WI38 (cell line): ENCODE data around the gene PAX5.

ENCODE experiments used
- H3K4me3 ChIP-seq: 2 replicates; pipeline ENCODE4 v1.5.1; 2011; ENCODE audit warnings: low read depth, mild to moderate bottlenecking, control low read depth, low read length
- TF ChIP-seq, protein P1 (sequence below): IDR thresholded peaks from 2 replicates; pipeline ENCODE4 v1.5.1; 2012; ENCODE audit warnings: low read depth, mild to moderate bottlenecking, control low read depth, low read length

The PAX5 gene

DNA sequence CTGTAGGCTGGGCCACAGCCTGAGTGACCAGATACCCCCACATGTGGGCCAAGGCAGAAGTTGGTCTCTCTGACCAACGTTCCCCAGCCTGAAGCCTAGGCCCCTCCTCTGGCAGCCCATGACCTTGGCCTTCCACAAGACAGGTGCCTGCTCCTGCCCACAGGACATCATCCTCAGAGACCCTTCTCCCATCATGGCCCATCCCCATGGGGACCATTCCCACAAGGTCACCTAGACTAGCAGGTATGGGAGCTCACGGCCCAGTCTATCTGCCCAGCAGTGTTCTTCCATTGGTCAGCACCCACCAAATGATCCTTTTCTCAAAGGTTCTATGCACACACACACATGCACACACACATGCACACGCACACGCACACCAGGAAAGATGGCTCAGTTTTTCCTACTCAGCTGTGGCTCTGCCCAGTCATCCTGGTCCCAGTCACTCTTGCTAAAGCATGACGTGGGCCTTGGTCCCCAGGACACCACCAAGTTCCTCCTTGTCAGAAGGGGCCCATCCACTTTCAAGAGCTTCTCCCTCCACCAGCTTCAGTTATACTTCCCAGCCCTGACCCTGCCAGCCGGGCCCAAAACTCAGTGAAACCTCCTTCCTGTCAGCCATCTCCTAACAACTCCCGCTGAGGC is 65.4 kb downstream of the PAX5 start:
- H3K4me3 ChIP-seq, result no peak overlapping the region
- TF ChIP-seq, protein P1, sequence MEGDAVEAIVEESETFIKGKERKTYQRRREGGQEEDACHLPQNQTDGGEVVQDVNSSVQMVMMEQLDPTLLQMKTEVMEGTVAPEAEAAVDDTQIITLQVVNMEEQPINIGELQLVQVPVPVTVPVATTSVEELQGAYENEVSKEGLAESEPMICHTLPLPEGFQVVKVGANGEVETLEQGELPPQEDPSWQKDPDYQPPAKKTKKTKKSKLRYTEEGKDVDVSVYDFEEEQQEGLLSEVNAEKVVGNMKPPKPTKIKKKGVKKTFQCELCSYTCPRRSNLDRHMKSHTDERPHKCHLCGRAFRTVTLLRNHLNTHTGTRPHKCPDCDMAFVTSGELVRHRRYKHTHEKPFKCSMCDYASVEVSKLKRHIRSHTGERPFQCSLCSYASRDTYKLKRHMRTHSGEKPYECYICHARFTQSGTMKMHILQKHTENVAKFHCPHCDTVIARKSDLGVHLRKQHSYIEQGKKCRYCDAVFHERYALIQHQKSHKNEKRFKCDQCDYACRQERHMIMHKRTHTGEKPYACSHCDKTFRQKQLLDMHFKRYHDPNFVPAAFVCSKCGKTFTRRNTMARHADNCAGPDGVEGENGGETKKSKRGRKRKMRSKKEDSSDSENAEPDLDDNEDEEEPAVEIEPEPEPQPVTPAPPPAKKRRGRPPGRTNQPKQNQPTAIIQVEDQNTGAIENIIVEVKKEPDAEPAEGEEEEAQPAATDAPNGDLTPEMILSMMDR, result no peak

DNA sequence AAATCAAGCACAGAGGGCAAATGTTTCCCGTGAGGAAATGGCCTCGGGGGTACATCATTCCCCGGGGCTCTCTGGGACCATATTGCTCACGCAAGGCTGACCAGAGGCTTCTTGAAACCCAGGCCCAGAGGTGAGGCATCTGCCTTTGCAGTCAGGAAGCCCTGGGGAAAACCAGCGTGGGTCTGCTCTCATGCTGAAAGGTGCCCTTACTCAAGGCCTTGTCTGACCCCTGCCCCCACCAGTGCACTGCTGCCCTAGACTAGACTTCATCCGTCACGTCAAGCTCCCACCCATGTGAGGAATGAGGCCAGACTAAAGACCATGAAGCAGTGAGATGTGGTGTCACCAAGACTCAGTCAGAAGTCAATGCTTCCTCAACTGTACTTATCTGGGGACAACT is 66.1 kb downstream of the PAX5 start:
- no peak overlapping the region for H3K4me3 ChIP-seq
- TF ChIP-seq, protein P1, result no peak

DNA sequence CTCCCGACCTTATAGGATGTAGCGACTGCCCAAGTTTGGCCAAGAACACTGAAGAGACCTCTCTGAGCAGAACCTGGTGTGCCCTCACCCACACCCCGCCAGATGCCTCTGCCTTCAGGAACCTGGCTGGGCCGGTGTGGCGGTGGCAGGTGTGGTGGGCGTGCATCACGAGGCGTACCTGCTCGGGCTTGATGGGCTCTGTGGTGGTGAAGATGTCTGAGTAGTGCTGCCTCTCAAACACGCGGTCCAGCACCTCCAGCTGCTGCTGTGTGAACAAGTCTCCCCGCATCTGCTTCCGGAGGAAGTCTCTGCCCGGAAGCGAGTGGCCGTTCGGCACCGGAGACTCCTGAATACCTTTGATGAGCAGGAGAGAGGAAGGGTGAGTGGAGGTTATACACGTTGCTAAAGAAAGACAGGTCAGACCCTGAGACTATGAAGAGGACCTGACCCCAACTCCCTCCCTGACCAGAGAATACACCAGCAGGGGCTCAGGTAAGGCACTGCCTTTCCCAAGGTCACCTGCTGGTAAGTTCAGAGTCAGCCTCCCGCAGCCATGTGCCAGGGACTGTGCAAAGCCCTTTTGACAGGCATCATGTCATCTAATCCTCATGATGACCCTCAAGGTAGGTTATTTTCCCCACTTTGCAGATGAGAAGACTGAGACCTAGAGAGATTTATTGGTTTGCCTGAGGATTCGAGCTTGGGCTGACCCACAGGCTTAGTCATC is 67.5 kb downstream of the PAX5 start:
- TF ChIP-seq, protein P1, result no peak

DNA sequence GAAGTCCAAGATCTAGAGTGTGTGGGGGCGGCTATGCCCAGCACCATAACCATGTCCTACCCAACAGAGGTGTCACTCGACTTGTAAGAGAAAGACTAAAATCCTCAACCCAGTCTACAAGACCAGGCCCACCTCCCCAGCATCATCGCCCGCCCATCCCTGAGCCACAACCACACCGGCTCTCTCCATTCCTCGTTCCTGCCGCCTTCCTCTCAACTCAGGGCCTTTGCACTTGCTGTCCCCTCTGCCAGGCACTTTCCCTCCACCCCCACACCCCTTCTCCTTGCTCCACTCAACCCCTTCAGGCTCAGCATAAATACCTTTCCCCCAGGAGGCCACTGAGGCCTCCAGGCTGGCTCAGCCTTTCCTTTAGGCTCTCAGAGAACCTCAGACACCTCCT is 69.3 kb downstream of the PAX5 start:
- H3K4me3 ChIP-seq, result no peak overlapping the region
- TF ChIP-seq, protein P1, result no peak

More for the DNA sequence above, 67.5 kb downstream of the PAX5 start:
- H3K4me3 ChIP-seq, result no peak overlapping the region

DNA sequence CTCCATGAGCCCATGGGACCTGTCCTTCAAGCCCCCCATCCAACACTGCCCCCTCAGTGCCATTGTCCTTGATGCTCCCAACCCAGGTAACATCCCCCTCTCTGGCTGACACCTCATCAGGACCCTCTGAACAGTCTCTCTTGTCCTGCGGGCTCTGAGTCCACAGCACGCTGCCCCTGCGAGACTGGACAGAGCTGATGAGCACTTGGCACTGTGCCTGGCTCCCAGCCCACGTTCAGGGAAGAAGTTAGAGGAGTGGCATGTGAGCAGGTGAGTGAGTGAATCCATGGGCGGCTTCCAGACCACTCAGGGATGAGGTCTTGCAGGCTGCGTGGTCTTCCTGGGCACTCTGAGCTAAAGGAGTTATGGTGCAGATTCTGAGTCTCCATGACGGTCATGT is 70.7 kb downstream of the PAX5 start:
- no peak overlapping the region for H3K4me3 ChIP-seq
- TF ChIP-seq, protein P1, result no peak

DNA sequence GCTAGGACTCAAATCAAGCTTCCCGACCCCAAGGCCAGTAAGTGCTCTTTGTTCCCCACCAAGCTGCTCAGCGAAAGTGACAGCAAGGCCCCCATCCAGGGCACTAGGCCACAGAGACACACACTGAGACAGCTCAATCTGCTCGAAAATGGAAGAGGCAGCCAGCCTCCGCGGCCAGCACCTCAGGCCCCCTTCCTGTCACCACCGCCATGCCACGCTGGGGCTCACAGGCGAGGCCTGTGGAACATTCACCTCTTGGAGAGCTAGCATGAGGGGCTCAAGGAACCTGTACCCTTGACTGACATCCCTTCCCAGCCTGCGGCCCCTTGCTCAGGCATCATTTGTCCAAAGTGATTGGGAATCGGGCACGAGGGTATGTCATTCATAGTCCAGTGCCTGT is 71.4 kb downstream of the PAX5 start:
- H3K4me3 ChIP-seq, result no peak overlapping the region
- TF ChIP-seq, protein P1, result no peak

DNA sequence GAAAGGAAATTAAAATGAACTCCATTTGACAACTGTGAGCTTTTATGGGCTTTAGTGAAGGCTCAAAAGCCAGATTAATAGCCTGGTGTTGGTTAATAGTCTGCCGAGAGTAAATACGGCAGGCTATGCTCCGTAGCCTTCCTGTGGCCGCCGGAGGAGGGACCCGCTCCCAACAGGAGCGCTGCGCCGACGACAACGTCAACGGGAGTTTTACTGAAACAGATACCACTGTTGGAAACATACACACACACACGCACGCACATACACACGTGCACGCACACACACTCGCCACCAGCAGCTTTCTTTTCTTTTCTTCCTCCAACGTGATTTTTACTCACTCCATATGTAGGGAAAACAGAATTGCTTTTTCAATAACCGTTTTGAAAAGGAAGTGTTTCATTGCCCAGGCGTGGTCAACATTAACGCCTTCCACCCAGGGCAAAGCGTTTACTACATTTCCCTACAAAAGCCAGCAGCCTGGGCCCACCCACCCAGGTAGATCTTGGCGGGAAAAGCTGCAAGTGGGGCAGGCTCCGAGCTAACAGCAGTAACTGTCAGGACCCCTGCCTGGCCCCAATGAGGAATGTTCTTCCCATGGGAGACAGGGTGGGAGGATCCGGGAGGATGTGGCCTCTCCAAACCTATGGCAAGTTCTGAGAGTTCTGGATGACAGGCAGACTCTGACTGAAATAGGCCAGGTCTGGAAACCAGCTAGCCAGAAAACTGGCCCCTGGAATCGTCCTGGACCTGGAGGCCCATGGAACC is 72.3 kb downstream of the PAX5 start:
- TF ChIP-seq, protein P1, result no peak
- H3K4me3 ChIP-seq, result no peak overlapping the region
